K562 (cell line): ENCODE data around the gene HSPA2. TPM values are rescaled to one million over a fixed set of nuclear protein-coding genes. Genes with fewer than 3 reads are reported as not detected.

Experiments used
- ATAC-seq: fragments of 200-7000 bp; cut with Tn5 transposase; 3 replicates; pipeline ENCODE4 v1.9.1; 2020; ENCODE audit warnings: moderate library complexity
- BruUV-seq: library from RNA; stranded (reverse); fragments of 400-500 nt; replicated peaks from 2 replicates; lab custom pipeline; 2021; lab: Mats Ljungman, UMichigan
- CTCF ChIA-PET: fragments of 300-600 bp; formaldehyde crosslinking; extraction: SDS; loops from one replicate; lab custom pipeline; 2021; ENCODE audit warnings: low intra/inter-chr PET ratio; lab: Yijun Ruan, JAX
- POLR2A ChIA-PET: fragments of 300-600, 350-650 bp; sonication (Branson Sonifier 250); formaldehyde crosslinking; extraction: SDS; loops from one replicate; lab custom pipeline; 2021; ENCODE audit warnings: antibody characterized with exemption, inconsistent platforms; lab: Yijun Ruan, JAX
- DNase-seq, 4 experiments: peaks; one replicate each; pipeline versions ENCODE4 v3.0.0 to v3.0.0-alpha.2; 2011 to 2018; ENCODE audit warnings: low spot score in 3 of 4, mixed read lengths in 3 of 4; ENCODE audit errors: extremely low read depth in 1 of 4
- FAIRE-seq: peaks from 2 replicates; lab custom pipeline; 2011; peaks lifted over from hg19 to GRCh38; lab: Jason Lieb, UNC
- H2AFZ ChIP-seq: 2 replicates; pipeline ENCODE4 v1.6.0; 2011; ENCODE audit warnings: low read depth, low read length, control low read depth, inconsistent platforms
- H3K27ac ChIP-seq: fragments of 200-600 bp; 3 replicates; pipeline ENCODE4 v1.8.0; 2011; ENCODE audit warnings: low read depth, mild to moderate bottlenecking, control low read depth, inconsistent platforms, low read length, moderate library complexity, mixed read lengths; ENCODE audit errors: extremely low read depth
- H3K27me3 ChIP-seq, 2 experiments: fragments of 300-600 bp in 1 of 2; 2 replicates in 1 of 2; 3 replicates in 1 of 2; pipeline versions ENCODE4 v1.6.0 to v1.8.0; 2011; ENCODE audit warnings: inconsistent platforms in 2 of 2, low read length in 2 of 2, mild to moderate bottlenecking in 1 of 2, mixed read lengths in 1 of 2, moderate library complexity in 1 of 2; ENCODE audit not compliant: control insufficient read depth in 2 of 2, insufficient read depth in 2 of 2
- H3K36me3 ChIP-seq: fragments of 300-600 bp; 3 replicates; pipeline ENCODE4 v1.8.0; 2011; ENCODE audit warnings: mild to moderate bottlenecking, low read length, inconsistent platforms; ENCODE audit not compliant: control insufficient read depth, insufficient read depth
- H3K4me1 ChIP-seq, 2 experiments: fragments of 200-600 bp in 1 of 2; replicated peaks in 1 of 2; 2 replicates in 1 of 2; 3 replicates in 1 of 2; pipeline versions ENCODE4 v1.5.1 to v1.8.0; 2011; ENCODE audit warnings: inconsistent platforms in 2 of 2, low read length in 2 of 2, mild to moderate bottlenecking in 1 of 2, mixed read lengths in 1 of 2, moderate library complexity in 1 of 2; ENCODE audit not compliant: control insufficient read depth in 2 of 2, insufficient read depth in 2 of 2
- H3K4me2 ChIP-seq: 2 replicates; pipeline ENCODE4 v1.6.1; 2011; ENCODE audit warnings: low read length, control low read depth, inconsistent platforms, mixed read lengths; ENCODE audit not compliant: insufficient read depth
- H3K4me3 ChIP-seq: fragments of 200-600 bp; sonication (generic), shearing (Covaris generic); 2 replicates; pipeline ENCODE4 v1.5.1; 2016; ENCODE audit warnings: control low read depth, inconsistent platforms
- H3K79me2 ChIP-seq: fragments of 200-600 bp; 3 replicates; pipeline ENCODE4 v1.8.0; 2011; ENCODE audit warnings: low read length, inconsistent platforms; ENCODE audit not compliant: control insufficient read depth, insufficient read depth
- H3K9ac ChIP-seq, 2 experiments: 2 replicates each; pipeline versions ENCODE4 v1.6.0 to v1.6.1; 2011; ENCODE audit warnings: low read depth in 2 of 2, low read length in 2 of 2, control low read depth in 1 of 2, inconsistent platforms in 1 of 2, mild to moderate bottlenecking in 1 of 2, mixed read lengths in 1 of 2; ENCODE audit not compliant: insufficient read depth in 1 of 2
- H3K9me1 ChIP-seq: one replicate; pipeline ENCODE4 v1.6.0; 2011; ENCODE audit warnings: inconsistent platforms, mild to moderate bottlenecking, low read length, moderate library complexity; ENCODE audit not compliant: control insufficient read depth, insufficient read depth
- H3K9me3 ChIP-seq: replicated peaks from 2 replicates; pipeline ENCODE4 v1.5.1; 2011; ENCODE audit warnings: low read depth, low read length, inconsistent platforms; ENCODE audit not compliant: control insufficient read depth, insufficient read depth
- H4K20me1 ChIP-seq: replicated peaks from 2 replicates; pipeline ENCODE4 v1.6.1; 2011; ENCODE audit warnings: low read length, inconsistent platforms, mixed read lengths; ENCODE audit not compliant: control insufficient read depth, insufficient read depth
- CREBBP ChIP-seq: IDR thresholded peaks from one replicate; pipeline ENCODE4 v1.6.1; 2012; ENCODE audit warnings: low read depth, mild to moderate bottlenecking, control low read depth, inconsistent platforms, low read length
- CTCF ChIP-seq, 3 experiments: IDR thresholded peaks in 2 of 3; conservative IDR thresholded peaks in 1 of 3; 2 replicates each; pipeline ENCODE4 v1.5.1; 2011 to 2012; ENCODE audit warnings: low read length in 3 of 3, mild to moderate bottlenecking in 3 of 3, control low read depth in 2 of 3, improper control_type of control experiment in 1 of 3, inconsistent platforms in 1 of 3, low read depth in 1 of 3, mixed read lengths in 1 of 3, moderate library complexity in 1 of 3; ENCODE audit not compliant: insufficient read depth in 2 of 3
- RAD21 ChIP-seq, 2 experiments: fragments of 250-450 bp in 1 of 2; fragments of 450-650 bp in 1 of 2; sonication (Bioruptor Pico) in 1 of 2; formaldehyde crosslinking in 1 of 2; IDR thresholded peaks in 1 of 2; conservative IDR thresholded peaks in 1 of 2; 2 replicates each; pipeline versions ENCODE4 v1.4.0 to v1.8.0; 2020 to 2022; ENCODE audit warnings: mild to moderate bottlenecking in 2 of 2, moderate library complexity in 1 of 2
- SMC3 ChIP-seq: conservative IDR thresholded peaks from 2 replicates; pipeline ENCODE4 v1.6.1; 2011; ENCODE audit warnings: low read depth, low read length, improper control_type of control experiment; ENCODE audit not compliant: insufficient read depth
- WGBS: fragments of 100-300 bp; shearing (Covaris generic); methylation state at CpG from one replicate; pipeline ENCODE4 v1.1.6; 2016; ENCODE audit warnings: low coverage, mixed read lengths; ENCODE audit not compliant: insufficient coverage; ENCODE audit errors: missing lambda C conversion rate; 5-methylcytosine and 5-hydroxymethylcytosine counted together
- in situ Hi-C: fragments of 300-500 bp; cut with MboI; formaldehyde crosslinking; loops from 4 replicates; pipeline ENCODE4 v1.15.0; 2018; ENCODE audit warnings: inconsistent platforms, mixed read lengths
- intact Hi-C: fragments of 100-400 bp; cut with micrococcal nuclease; formaldehyde crosslinking; loops from 2 replicates; pipeline ENCODE4 v1.14.2; 2022
- polyA plus RNA-seq, 8 experiments: library from polyadenylated mRNA; depleted of rRNA in 4 of 8; stranded (reverse) in 5 of 8; unstranded in 3 of 8; fragments of >200 nt; fragmentation: Nextera tagmentation in 2 of 8; fragmentation: Illumina TruSeq in 1 of 8; extraction: Ambion mirVana in 2 of 8; extraction: Trizol in 1 of 8; gene quantifications; 2 replicates each; pipeline versions ENCODE4 v1.2.1 to v1.2.3, GENCODE V29; 2011 to 2014; ENCODE audit warnings: inconsistent platforms in 1 of 8, missing spikeins in 1 of 8
- total RNA-seq, 7 experiments: library from RNA; depleted of rRNA in 6 of 7; stranded (reverse); fragments of >200 nt in 6 of 7; fragmentation: Illumina TruSeq in 2 of 7; extraction: Trizol in 2 of 7; gene quantifications; 2 replicates each; pipeline versions ENCODE4 v1.2.1 to v1.2.3, GENCODE V29; 2011 to 2021; ENCODE audit warnings: low replicate concordance in 1 of 7
- TF ChIP-seq, protein P1 (sequence below): fragments of 250-450 bp; sonication (Bioruptor Pico); IDR thresholded peaks from 2 replicates; pipeline ENCODE4 v1.5.0; 2021; ENCODE audit warnings: mild to moderate bottlenecking, borderline replicate concordance

The HSPA2 gene
- total and polyA plus RNA-seq, 9 of the 15 experiments (the other 6 are each of a cell fraction or from before 2014, with no cell fraction given), result not detected

DNA sequence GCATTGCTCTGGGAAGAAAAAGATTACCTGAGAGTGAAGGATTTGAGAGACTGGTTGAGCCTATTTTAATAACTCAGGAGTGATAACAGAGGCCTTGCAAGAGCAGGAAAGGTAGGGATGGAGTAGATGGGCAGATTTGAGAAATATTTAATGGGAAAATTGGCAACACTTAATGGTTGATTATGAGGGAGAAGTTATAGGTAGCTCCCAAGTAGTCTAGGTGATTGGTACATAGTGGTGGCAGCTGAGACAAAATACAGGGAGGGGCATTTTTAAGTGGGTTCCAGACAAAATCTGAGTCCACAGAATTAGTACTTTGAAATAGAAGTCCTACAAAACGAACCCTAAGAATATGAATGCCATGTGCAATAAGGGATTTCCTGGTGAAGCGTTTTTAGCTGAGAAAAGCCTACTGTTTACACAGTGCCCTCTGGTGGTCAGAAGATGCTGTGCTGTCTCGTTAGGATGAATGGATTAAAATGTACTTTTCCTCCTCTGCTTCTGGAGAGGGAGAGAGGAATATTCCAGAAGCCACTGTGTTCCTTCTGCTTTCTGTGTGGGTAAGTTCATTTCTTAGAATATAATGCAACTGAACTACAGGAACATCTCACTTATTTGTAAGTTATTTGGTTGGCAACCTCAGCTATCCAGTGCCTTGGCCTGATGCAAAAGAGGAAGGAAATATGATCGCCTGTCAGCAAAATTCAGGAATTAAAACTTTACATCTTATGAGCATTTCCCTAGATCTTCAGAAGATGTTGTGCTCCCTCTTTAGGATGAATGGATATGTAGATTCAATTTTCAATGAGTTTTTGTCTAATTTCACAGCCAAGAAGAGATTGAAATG is 29.5 kb upstream of the HSPA2 start:
- peak; percentile 66 for ATAC-seq
- H3K4me1 ChIP-seq, result peaks cover 0 to 33% of the 10 kb centered on the region in 2 experiments; a peak in 3 of 5 replicates

More for the DNA sequence above, 29.5 kb upstream of the HSPA2 start:
- no peaks in the 10 kb centered on the region for H4K20me1 ChIP-seq
- H2AFZ ChIP-seq, result 0 out of 2 replicates have a peak overlapping the region, but pooled peaks have one; percentile 10
- no peak overlapping the region for H3K4me3 ChIP-seq
- H3K9me3 ChIP-seq, result no peaks in the 10 kb centered on the region
- no TSS peak for BruUV-seq
- 0 out of 3 replicates have a peak overlapping the region, but pooled peaks have one; percentile 29 for H3K27ac ChIP-seq
- H3K4me2 ChIP-seq, result no peak overlapping the region
- no peaks in the 10 kb centered on the region for H3K27me3 ChIP-seq
- WGBS, result 0% methylated on average over 2 of the region's 4 CpGs
- no peaks in the 10 kb centered on the region for H3K9me1 ChIP-seq
- H3K79me2 ChIP-seq, result peaks cover 47% of the 10 kb centered on the region
- ChIA-PET CTCF (interaction anchor here (0.8 kb wide), 1 partner anchor 167 kb away, joined by 4 read pairs; no protein-coding TSS in a partner anchor), POLR2A (interaction anchor here (0.7 to 1.2 kb wide), 2 partner anchors 11 to 635 kb away, joined by 3 read pairs; no protein-coding TSS in a partner anchor)
- TF ChIP-seq SMC3 (peak; percentile 23; the same call in 1 of the 2 replicates), CREBBP (no peak), CTCF (IDR thresholded peaks at IDR 0.05 in 2 of 3, conservative IDR thresholded peaks at IDR 0.05 in 1 of 3; ENCODE audit: insufficient read depth in 2 of 3, low read depth in 1 of 3, low read length in 3 of 3) (peak; percentile 53 to 75 (median 73); a peak in 5 of 6 replicates), RAD21 (CRISPR knock-in tag; conservative IDR thresholded peaks at IDR 0.05 in 1 of 2, IDR thresholded peaks at IDR 0.05 in 1 of 2) (peak in 1 of 2 experiments; percentile 69; a peak in 3 of 4 replicates)
- TF ChIP-seq, protein P1, sequence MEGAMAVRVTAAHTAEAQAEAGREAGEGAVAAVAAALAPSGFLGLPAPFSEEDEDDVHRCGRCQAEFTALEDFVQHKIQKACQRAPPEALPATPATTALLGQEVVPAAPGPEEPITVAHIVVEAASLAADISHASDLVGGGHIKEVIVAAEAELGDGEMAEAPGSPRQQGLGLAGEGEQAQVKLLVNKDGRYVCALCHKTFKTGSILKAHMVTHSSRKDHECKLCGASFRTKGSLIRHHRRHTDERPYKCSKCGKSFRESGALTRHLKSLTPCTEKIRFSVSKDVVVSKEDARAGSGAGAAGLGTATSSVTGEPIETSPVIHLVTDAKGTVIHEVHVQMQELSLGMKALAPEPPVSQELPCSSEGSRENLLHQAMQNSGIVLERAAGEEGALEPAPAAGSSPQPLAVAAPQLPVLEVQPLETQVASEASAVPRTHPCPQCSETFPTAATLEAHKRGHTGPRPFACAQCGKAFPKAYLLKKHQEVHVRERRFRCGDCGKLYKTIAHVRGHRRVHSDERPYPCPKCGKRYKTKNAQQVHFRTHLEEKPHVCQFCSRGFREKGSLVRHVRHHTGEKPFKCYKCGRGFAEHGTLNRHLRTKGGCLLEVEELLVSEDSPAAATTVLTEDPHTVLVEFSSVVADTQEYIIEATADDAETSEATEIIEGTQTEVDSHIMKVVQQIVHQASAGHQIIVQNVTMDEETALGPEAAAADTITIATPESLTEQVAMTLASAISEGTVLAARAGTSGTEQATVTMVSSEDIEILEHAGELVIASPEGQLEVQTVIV (CRISPR knock-in tag), result no peak
- in situ Hi-C loops (no loop called here), intact Hi-C loops (loop anchor here (1.0 kb wide), 1 partner anchor 167 kb away; no protein-coding TSS in a partner anchor)
- H3K36me3 ChIP-seq, result no peaks in the 10 kb centered on the region
- peak overlapping the region in 1 of 2 experiments; percentile 14; a peak in 1 of 4 replicates for H3K9ac ChIP-seq
- FAIRE-seq, result peak; percentile 93
- DNase-seq, result peak; percentile 21 to 78 (median 24)
